Mesenchymal stem cell (in vitro differentiated cells and primary cell): Measurements from ENCODE around the gene IRAK3.

Experiments used
- DNase-seq: peaks from one replicate; pipeline ENCODE4 v3.0.0-alpha.2; 2013
- H2AFZ ChIP-seq: one replicate; pipeline ENCODE4 v1.6.1; 2013; ENCODE audit warnings: low read depth, mild to moderate bottlenecking, control low read depth, inconsistent platforms, low read length, moderate library complexity
- H2AK5ac ChIP-seq: 2 replicates; pipeline ENCODE4 v1.6.1; 2013; ENCODE audit warnings: low read length, moderate library complexity, mild to moderate bottlenecking, inconsistent platforms; ENCODE audit not compliant: severe bottlenecking
- H2BK120ac ChIP-seq: one replicate; pipeline ENCODE4 v1.6.1; 2013; ENCODE audit warnings: low read depth, mild to moderate bottlenecking, inconsistent platforms, low read length, moderate library complexity
- H2BK12ac ChIP-seq, 2 experiments: one replicate each; pipeline ENCODE4 v1.6.1; 2013; ENCODE audit warnings: inconsistent platforms in 2 of 2, low read length in 2 of 2, mild to moderate bottlenecking in 2 of 2, moderate library complexity in 2 of 2, control low read depth in 1 of 2
- H2BK15ac ChIP-seq: one replicate; pipeline ENCODE4 v1.6.1; 2013; ENCODE audit warnings: mild to moderate bottlenecking, low read depth, inconsistent platforms; ENCODE audit not compliant: poor library complexity, severe bottlenecking
- H2BK5ac ChIP-seq: 2 replicates; pipeline ENCODE4 v1.6.1; 2013; ENCODE audit warnings: low read depth, mild to moderate bottlenecking, low read length, control low read depth, inconsistent platforms; ENCODE audit not compliant: poor library complexity, severe bottlenecking
- H3K14ac ChIP-seq, 2 experiments: one replicate each; pipeline ENCODE4 v1.6.1; 2013; ENCODE audit warnings: inconsistent platforms in 2 of 2, low read length in 2 of 2, control low read depth in 1 of 2, mild to moderate bottlenecking in 1 of 2, moderate library complexity in 1 of 2
- H3K18ac ChIP-seq, 2 experiments: one replicate each; pipeline ENCODE4 v1.6.1; 2013; ENCODE audit warnings: inconsistent platforms in 2 of 2, low read length in 2 of 2, control low read depth in 1 of 2, low read depth in 1 of 2, mild to moderate bottlenecking in 1 of 2
- H3K23ac ChIP-seq, 2 experiments: one replicate each; pipeline ENCODE4 v1.6.1; 2013; ENCODE audit warnings: inconsistent platforms in 2 of 2, low read length in 2 of 2, mild to moderate bottlenecking in 2 of 2, moderate library complexity in 2 of 2, control low read depth in 1 of 2
- H3K27ac ChIP-seq: 2 replicates; pipeline ENCODE4 v1.5.1; 2013; ENCODE audit warnings: mild to moderate bottlenecking, moderate library complexity, low read length, control low read depth, inconsistent platforms; ENCODE audit not compliant: poor library complexity, severe bottlenecking
- H3K27me3 ChIP-seq, 2 experiments: 2 replicates each; pipeline versions ENCODE4 v1.6.1 to v1.7.0; 2013; ENCODE audit warnings: low read length in 2 of 2, mild to moderate bottlenecking in 2 of 2, moderate library complexity in 2 of 2, control low read depth in 1 of 2, inconsistent platforms in 1 of 2; ENCODE audit not compliant: control insufficient read depth in 1 of 2, insufficient read depth in 1 of 2
- H3K36me3 ChIP-seq, 2 experiments: 2 replicates each; pipeline versions ENCODE4 v1.6.1 to v1.7.0; 2013; ENCODE audit warnings: low read length in 2 of 2, control low read depth in 1 of 2, inconsistent platforms in 1 of 2, low read depth in 1 of 2, mild to moderate bottlenecking in 1 of 2; ENCODE audit not compliant: insufficient read depth in 2 of 2, control insufficient read depth in 1 of 2
- H3K4ac ChIP-seq, 2 experiments: one replicate each; pipeline ENCODE4 v1.6.1; 2013; ENCODE audit warnings: inconsistent platforms in 2 of 2, low read length in 2 of 2, mild to moderate bottlenecking in 2 of 2, moderate library complexity in 2 of 2, control low read depth in 1 of 2, low read depth in 1 of 2
- H3K4me1 ChIP-seq: 2 replicates; pipeline ENCODE4 v1.6.1; 2013; ENCODE audit warnings: low read depth, low read length, control low read depth; ENCODE audit not compliant: control insufficient read depth, insufficient read depth
- H3K4me2 ChIP-seq: 2 replicates; pipeline ENCODE4 v1.6.1; 2013; ENCODE audit warnings: low read length, mild to moderate bottlenecking, inconsistent platforms; ENCODE audit not compliant: poor library complexity, severe bottlenecking
- H3K4me3 ChIP-seq, 2 experiments: 2 replicates each; pipeline versions ENCODE4 v1.5.1 to v1.7.0; 2013; ENCODE audit warnings: low read length in 2 of 2, mild to moderate bottlenecking in 2 of 2, control low read depth in 1 of 2, low read depth in 1 of 2; ENCODE audit not compliant: insufficient read depth in 1 of 2
- H3K79me1 ChIP-seq: replicated peaks from 2 replicates; pipeline ENCODE4 v1.6.1; 2013; ENCODE audit warnings: mild to moderate bottlenecking, control low read depth, low read length, inconsistent platforms; ENCODE audit not compliant: poor library complexity, severe bottlenecking
- H3K9ac ChIP-seq: 2 replicates; pipeline ENCODE4 v1.7.0; 2013; ENCODE audit warnings: mild to moderate bottlenecking, low read length, moderate library complexity
- H3K9me3 ChIP-seq: 2 replicates; pipeline ENCODE4 v1.7.0; 2013; ENCODE audit warnings: mild to moderate bottlenecking, low read length; ENCODE audit not compliant: control insufficient read depth
- H4K8ac ChIP-seq: one replicate; pipeline ENCODE4 v1.6.1; 2013; ENCODE audit warnings: inconsistent platforms, mild to moderate bottlenecking, low read length, moderate library complexity
- H4K91ac ChIP-seq: one replicate; pipeline ENCODE4 v1.6.1; 2013; ENCODE audit warnings: mild to moderate bottlenecking, low read length, inconsistent platforms
- WGBS: methylation state at CpG from one replicate; pipeline ENCODE4 v1.1.7; 2013; ENCODE audit warnings: mixed read lengths; 5-methylcytosine and 5-hydroxymethylcytosine counted together

The IRAK3 gene

GRCh38 chr12:66244446-66244845, 55.4 kb downstream of the IRAK3 start:
- H3K4me2 ChIP-seq, result no peak overlapping the region
- no peak overlapping the region for H2BK15ac ChIP-seq
- H3K27ac ChIP-seq, result no peak overlapping the region
- H3K14ac ChIP-seq, result no peak overlapping the region
- DNase-seq, result no peak
- H3K4me3 ChIP-seq, result no peak overlapping the region
- no peaks in the 10 kb centered on the region for H3K9me3 ChIP-seq
- no peak overlapping the region for H3K4ac ChIP-seq
- H3K27me3 ChIP-seq, result peaks cover 0 to 15% of the 10 kb centered on the region in 2 experiments
- no peak overlapping the region for H4K8ac ChIP-seq
- WGBS, result 81% methylated on average over 1 of the region's 1 CpG
- H2AFZ ChIP-seq, result no peak overlapping the region
- H2AK5ac ChIP-seq, result no peak overlapping the region
- no peak overlapping the region for H2BK12ac ChIP-seq
- no peaks in the 10 kb centered on the region for H3K4me1 ChIP-seq
- H3K36me3 ChIP-seq, result peaks cover 0 to 45% of the 10 kb centered on the region in 2 experiments
- H2BK120ac ChIP-seq, result no peak overlapping the region
- no peak overlapping the region for H3K18ac ChIP-seq
- no peaks in the 10 kb centered on the region for H3K79me1 ChIP-seq
- no peak overlapping the region for H3K23ac ChIP-seq
- H3K9ac ChIP-seq, result no peak overlapping the region
- H2BK5ac ChIP-seq, result no peak overlapping the region
- no peak overlapping the region for H4K91ac ChIP-seq

- Histone ChIP-seq H3K4me1 (no peaks in the 10 kb centered on the region), H2BK12ac (no peak overlapping the region), H2BK5ac (no peak overlapping the region), H4K91ac (no peak overlapping the region), H3K9ac (no peak overlapping the region), H3K4ac (no peak overlapping the region), H3K27ac (no peak overlapping the region), H2AFZ (no peak overlapping the region), H2BK15ac (no peak overlapping the region), H3K4me3 (no peak overlapping the region), H3K23ac (no peak overlapping the region), H3K18ac (no peak overlapping the region), H3K27me3 (peaks cover 0 to 13% of the 10 kb centered on the region in 2 experiments), H3K14ac (no peak overlapping the region), H2BK120ac (no peak overlapping the region), H3K79me1 (no peaks in the 10 kb centered on the region), H2AK5ac (no peak overlapping the region), H4K8ac (no peak overlapping the region), H3K4me2 (no peak overlapping the region), H3K9me3 (no peaks in the 10 kb centered on the region), H3K36me3 (peaks cover 0 to 70% of the 10 kb centered on the region in 2 experiments)
- no peak for DNase-seq
Measured at GRCh38 chr12:66247741-66248140, 58.7 kb downstream of the IRAK3 start.

GRCh38 chr12:66251049-66251448, 62.0 kb downstream of the IRAK3 start:
- Histone ChIP-seq H3K18ac (no peak overlapping the region), H3K9ac (no peak overlapping the region), H3K79me1 (no peaks in the 10 kb centered on the region), H3K4me3 (no peak overlapping the region), H4K91ac (no peak overlapping the region), H3K14ac (no peak overlapping the region), H3K4me1 (no peaks in the 10 kb centered on the region), H3K36me3 (peaks cover 0 to 56% of the 10 kb centered on the region in 2 experiments), H3K9me3 (no peaks in the 10 kb centered on the region), H3K23ac (no peak overlapping the region), H2BK5ac (no peak overlapping the region), H2AK5ac (no peak overlapping the region), H2AFZ (no peak overlapping the region), H2BK15ac (no peak overlapping the region), H2BK120ac (no peak overlapping the region), H3K27ac (no peak overlapping the region), H3K4me2 (no peak overlapping the region), H4K8ac (no peak overlapping the region), H2BK12ac (no peak overlapping the region), H3K27me3 (peaks cover 0 to 13% of the 10 kb centered on the region in 2 experiments), H3K4ac (no peak overlapping the region)
- WGBS, result 67% methylated on average over 2 of the region's 3 CpGs
- DNase-seq, result no peak

GRCh38 chr12:66252771-66253170, 63.8 kb downstream of the IRAK3 start:
- no peak overlapping the region for H3K4ac ChIP-seq
- H2BK15ac ChIP-seq, result no peak overlapping the region
- no peak overlapping the region for H3K4me2 ChIP-seq
- H2BK120ac ChIP-seq, result no peak overlapping the region
- no peak overlapping the region for H2AFZ ChIP-seq
- no peaks in the 10 kb centered on the region for H3K4me1 ChIP-seq
- H3K23ac ChIP-seq, result no peak overlapping the region
- no peak overlapping the region for H2BK5ac ChIP-seq
- H3K36me3 ChIP-seq, result peaks cover 0 to 39% of the 10 kb centered on the region in 2 experiments
- H3K9me3 ChIP-seq, result no peaks in the 10 kb centered on the region
- no peak for DNase-seq
- WGBS, result 67% methylated on average over 1 of the region's 2 CpGs
- no peak overlapping the region for H3K4me3 ChIP-seq
- H3K27me3 ChIP-seq, result peaks cover 0 to 22% of the 10 kb centered on the region in 2 experiments
- no peak overlapping the region for H3K14ac ChIP-seq
- no peak overlapping the region for H2BK12ac ChIP-seq
- no peaks in the 10 kb centered on the region for H3K79me1 ChIP-seq
- H3K9ac ChIP-seq, result no peak overlapping the region
- H3K18ac ChIP-seq, result no peak overlapping the region
- H3K27ac ChIP-seq, result no peak overlapping the region
- no peak overlapping the region for H4K91ac ChIP-seq
- H2AK5ac ChIP-seq, result no peak overlapping the region
- no peak overlapping the region for H4K8ac ChIP-seq
